ENCODE results near the gene CNDP1. TPM values are rescaled to one million over a fixed set of nuclear protein-coding genes. Genes with fewer than 3 reads are reported as not detected.
"Not testable (repeated sequence)": the region's sequence is repeated elsewhere in the genome, so short reads cannot be mapped to it uniquely, and the experiment has no call there.

CNDP1 gene
- total RNA-seq, 2 experiments from 2014 or later, result 0.25 to 0.39 TPM

DNA sequence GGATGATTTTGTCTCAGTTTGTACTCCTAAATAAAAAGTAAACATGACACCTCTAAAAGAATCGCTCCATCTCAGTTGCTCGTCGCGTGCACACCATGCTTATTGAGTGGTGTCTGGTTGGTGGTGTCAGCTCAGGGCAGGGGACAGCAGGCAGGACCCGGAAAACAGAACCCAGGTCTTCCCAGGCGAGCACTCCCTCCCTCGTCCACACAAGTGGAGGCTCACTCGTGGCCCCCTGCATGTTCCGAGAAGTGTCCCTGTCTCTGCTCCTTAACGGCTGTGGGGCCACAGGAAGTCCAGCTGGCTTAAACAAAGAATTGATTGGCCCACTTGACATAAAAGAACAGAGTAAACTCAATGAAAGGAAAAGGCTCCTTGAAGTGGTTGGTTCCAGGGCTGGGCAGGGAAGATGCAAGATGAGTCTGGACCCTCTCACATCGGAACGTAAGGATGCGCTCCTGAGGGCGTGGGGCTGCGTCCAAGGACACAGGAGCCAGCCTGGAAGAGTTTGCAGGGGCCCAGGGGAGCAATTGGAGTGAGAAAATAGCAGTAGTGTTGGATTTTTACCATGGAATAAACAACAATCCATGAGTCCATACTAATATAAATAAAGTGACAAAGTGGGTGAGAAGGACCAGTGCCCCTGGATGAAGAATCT lies 13.1 kb upstream of the CNDP1 start:
- Histone ChIP-seq H3K27me3 (ENCODE audit: control insufficient read depth in 1 of 2, insufficient read depth in 2 of 2, low read length in 2 of 2) (no peaks in the 10 kb centered on the region), H3K4me3 (ENCODE audit: low read length) (no peak overlapping the region), H3K36me3 (ENCODE audit: insufficient read depth, low read length) (peaks cover 48% of the 10 kb centered on the region), H3K9me3 (ENCODE audit: control insufficient read depth in 1 of 2, insufficient read depth in 1 of 2, low read length in 2 of 2) (no peaks in the 10 kb centered on the region), H3K27ac (ENCODE audit: low read depth in 1 of 2, low read length in 2 of 2) (no peak overlapping the region), H3K4me1 (ENCODE audit: insufficient read depth, low read length) (no peaks in the 10 kb centered on the region)
- Mint-ChIP-seq H3K4me1 (ENCODE audit: low read depth) (no peaks in the 10 kb centered on the region), H3K36me3 (ENCODE audit: low read depth) (peaks cover 60% of the 10 kb centered on the region), H3K27me3 (no peaks in the 10 kb centered on the region), H3K9me3 (no peaks in the 10 kb centered on the region), H3K4me3 (no peak overlapping the region), H3K27ac (no peak overlapping the region)
- TF ChIP-seq, protein P1, sequence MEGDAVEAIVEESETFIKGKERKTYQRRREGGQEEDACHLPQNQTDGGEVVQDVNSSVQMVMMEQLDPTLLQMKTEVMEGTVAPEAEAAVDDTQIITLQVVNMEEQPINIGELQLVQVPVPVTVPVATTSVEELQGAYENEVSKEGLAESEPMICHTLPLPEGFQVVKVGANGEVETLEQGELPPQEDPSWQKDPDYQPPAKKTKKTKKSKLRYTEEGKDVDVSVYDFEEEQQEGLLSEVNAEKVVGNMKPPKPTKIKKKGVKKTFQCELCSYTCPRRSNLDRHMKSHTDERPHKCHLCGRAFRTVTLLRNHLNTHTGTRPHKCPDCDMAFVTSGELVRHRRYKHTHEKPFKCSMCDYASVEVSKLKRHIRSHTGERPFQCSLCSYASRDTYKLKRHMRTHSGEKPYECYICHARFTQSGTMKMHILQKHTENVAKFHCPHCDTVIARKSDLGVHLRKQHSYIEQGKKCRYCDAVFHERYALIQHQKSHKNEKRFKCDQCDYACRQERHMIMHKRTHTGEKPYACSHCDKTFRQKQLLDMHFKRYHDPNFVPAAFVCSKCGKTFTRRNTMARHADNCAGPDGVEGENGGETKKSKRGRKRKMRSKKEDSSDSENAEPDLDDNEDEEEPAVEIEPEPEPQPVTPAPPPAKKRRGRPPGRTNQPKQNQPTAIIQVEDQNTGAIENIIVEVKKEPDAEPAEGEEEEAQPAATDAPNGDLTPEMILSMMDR (IDR thresholded peaks at IDR 0.05), result no peak
- ATAC-seq (ENCODE audit: poor library complexity), result no peak
- POLR2A ChIA-PET, result interaction anchor here (1.1 kb wide), 1 partner anchor 25 kb away, joined by 3 read pairs; the partner anchor contains the start of gene CNDP2
- no peak for DNase-seq
- CTCF ChIA-PET, result no interaction called here
- intact Hi-C loops (cut with DNase I, micrococcal nuclease), result no loop called here

DNA sequence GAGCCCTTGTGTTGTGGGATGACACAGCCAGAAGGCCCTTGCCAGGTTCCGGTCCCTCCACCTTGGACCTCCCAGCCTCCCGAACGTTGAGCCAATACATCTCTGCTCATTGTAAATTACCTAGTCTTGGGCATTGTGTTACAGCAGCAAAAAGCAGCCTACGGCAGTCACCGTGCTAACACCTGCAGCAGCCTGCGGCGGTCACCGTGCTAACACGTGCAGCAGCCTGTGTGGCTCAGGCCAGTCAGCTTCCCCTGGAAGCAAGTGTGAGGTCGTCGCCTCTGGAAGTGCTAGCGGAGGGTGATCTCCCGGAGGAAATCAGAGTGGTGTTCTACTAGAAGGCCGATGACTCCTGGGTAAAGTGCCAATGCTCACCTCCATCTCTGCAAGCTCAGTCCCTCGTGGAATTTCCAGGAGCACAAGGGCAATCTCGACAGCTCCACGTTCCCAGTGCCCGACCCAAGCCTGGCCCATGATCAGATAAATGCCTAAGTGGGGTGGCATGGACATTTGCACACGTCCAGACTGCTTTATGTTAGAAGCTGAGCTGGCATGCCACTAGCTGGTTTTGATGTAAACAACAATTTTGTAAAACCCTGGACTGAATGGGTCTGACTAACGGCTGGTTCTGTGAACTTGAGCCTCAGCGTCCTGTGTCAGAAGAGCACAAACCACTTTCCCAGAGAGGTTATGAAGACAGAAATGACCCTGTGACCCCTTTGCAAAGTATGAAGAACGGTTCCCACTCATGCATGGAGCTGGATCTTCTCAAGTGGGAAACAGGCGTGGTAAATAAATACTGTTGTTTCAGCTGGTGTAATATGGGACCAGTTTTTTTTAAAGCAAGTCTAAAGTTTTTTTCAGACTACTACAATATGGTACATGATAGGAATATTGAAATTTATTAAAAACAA lies 11.4 kb upstream of the CNDP1 start:
- H3K36me3 Mint-ChIP-seq (ENCODE audit: low read depth), result peaks cover 44% of the 10 kb centered on the region
- H3K27ac Mint-ChIP-seq, result no peak overlapping the region
- no peaks in the 10 kb centered on the region for H3K9me3 ChIP-seq (ENCODE audit: control insufficient read depth in 1 of 2, insufficient read depth in 1 of 2, low read length in 2 of 2)
- POLR2A ChIA-PET, result no interaction called here
- no peak overlapping the region for H3K27ac ChIP-seq (ENCODE audit: low read depth in 1 of 2, low read length in 2 of 2)
- TF ChIP-seq, protein P1 (IDR thresholded peaks at IDR 0.05), result no peak
- no peak for ATAC-seq (ENCODE audit: poor library complexity)
- peaks cover 35% of the 10 kb centered on the region for H3K36me3 ChIP-seq (ENCODE audit: insufficient read depth, low read length)
- H3K4me3 ChIP-seq (ENCODE audit: low read length), result no peak overlapping the region
- no peaks in the 10 kb centered on the region for H3K4me1 Mint-ChIP-seq (ENCODE audit: low read depth)
- CTCF ChIA-PET, result no interaction called here
- intact Hi-C loops (cut with DNase I, micrococcal nuclease), result no loop called here
- H3K9me3 Mint-ChIP-seq, result no peaks in the 10 kb centered on the region
- H3K27me3 ChIP-seq (ENCODE audit: control insufficient read depth in 1 of 2, insufficient read depth in 2 of 2, low read length in 2 of 2), result no peaks in the 10 kb centered on the region
- H3K4me3 Mint-ChIP-seq, result no peak overlapping the region
- no peaks in the 10 kb centered on the region for H3K27me3 Mint-ChIP-seq
- H3K4me1 ChIP-seq (ENCODE audit: insufficient read depth, low read length), result no peaks in the 10 kb centered on the region
- no peak for DNase-seq

DNA sequence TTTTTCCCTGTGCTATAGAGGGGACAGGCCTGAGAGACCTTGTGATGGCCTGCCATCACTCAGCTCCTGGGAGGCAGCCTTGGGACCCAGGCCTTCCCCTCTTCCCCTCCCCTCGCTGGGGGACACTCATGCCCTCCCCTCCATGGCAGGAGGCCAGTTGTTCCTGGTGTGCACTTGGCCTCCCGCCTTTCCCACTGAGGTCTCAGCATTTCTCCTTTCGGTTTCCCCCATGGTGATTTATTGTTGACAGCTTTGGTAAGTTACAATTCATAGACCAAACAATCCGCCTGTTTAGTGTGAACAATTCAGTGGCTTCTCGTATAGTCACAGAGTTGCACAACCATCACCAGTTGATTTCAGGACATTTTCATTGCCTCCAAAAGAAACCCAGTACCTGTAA lies 10.2 kb upstream of the CNDP1 start:
- Histone ChIP-seq H3K27me3 (ENCODE audit: control insufficient read depth in 1 of 2, insufficient read depth in 2 of 2, low read length in 2 of 2) (no peaks in the 10 kb centered on the region), H3K4me1 (ENCODE audit: insufficient read depth, low read length) (no peaks in the 10 kb centered on the region), H3K27ac (ENCODE audit: low read depth in 1 of 2, low read length in 2 of 2) (no peak overlapping the region), H3K4me3 (ENCODE audit: low read length) (no peak overlapping the region), H3K36me3 (ENCODE audit: insufficient read depth, low read length) (peaks cover 24% of the 10 kb centered on the region), H3K9me3 (ENCODE audit: control insufficient read depth in 1 of 2, insufficient read depth in 1 of 2, low read length in 2 of 2) (no peaks in the 10 kb centered on the region)
- DNase-seq (no peak), ATAC-seq (ENCODE audit: poor library complexity) (no peak)
- POLR2A ChIA-PET, result no interaction called here
- Mint-ChIP-seq H3K9me3 (no peaks in the 10 kb centered on the region), H3K36me3 (ENCODE audit: low read depth) (peaks cover 32% of the 10 kb centered on the region), H3K27me3 (peaks cover 5% of the 10 kb centered on the region), H3K27ac (no peak overlapping the region), H3K4me1 (ENCODE audit: low read depth) (no peaks in the 10 kb centered on the region), H3K4me3 (no peak overlapping the region)
- intact Hi-C loops (cut with DNase I, micrococcal nuclease), result no loop called here
- CTCF ChIA-PET, result no interaction called here
- TF ChIP-seq, protein P1 (IDR thresholded peaks at IDR 0.05), result no peak

DNA sequence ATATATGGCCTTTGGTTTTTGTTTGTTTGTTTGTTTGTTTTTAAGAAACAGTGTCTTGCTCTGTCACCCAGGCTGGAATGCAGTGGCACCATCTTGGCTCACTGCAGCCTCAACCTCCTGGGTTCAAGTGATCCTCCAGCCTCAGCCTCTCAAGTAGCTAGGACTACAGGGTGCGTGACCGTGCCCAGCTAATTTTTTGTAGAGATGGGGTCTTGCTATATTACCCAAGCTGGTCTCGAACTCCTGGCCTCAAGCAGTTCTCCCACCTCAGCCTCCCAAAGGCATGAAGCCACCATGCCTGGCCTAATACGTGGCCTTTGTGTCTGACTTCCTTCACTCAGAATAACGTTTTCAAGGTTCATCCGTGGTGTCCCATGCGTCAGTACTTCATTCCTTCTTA lies 9.4 kb upstream of the CNDP1 start:
- H3K36me3 ChIP-seq (ENCODE audit: insufficient read depth, low read length), result peaks cover 15% of the 10 kb centered on the region
- intact Hi-C loops (cut with DNase I, micrococcal nuclease), result loop anchor here in 1 of 2 experiments (5.0 kb wide), 1 partner anchor 47 kb away; no protein-coding TSS in a partner anchor
- H3K9me3 Mint-ChIP-seq; H3K4me1 ChIP-seq (ENCODE audit: insufficient read depth, low read length); H3K9me3 ChIP-seq (ENCODE audit: control insufficient read depth in 1 of 2, insufficient read depth in 1 of 2, low read length in 2 of 2); H3K4me3 ChIP-seq (ENCODE audit: low read length); CTCF ChIA-PET; H3K27me3 ChIP-seq (ENCODE audit: control insufficient read depth in 1 of 2, insufficient read depth in 2 of 2, low read length in 2 of 2); H3K27me3 Mint-ChIP-seq; DNase-seq; ATAC-seq (ENCODE audit: poor library complexity); H3K4me1 Mint-ChIP-seq (ENCODE audit: low read depth); H3K27ac ChIP-seq (ENCODE audit: low read depth in 1 of 2, low read length in 2 of 2); POLR2A ChIA-PET; H3K4me3 Mint-ChIP-seq; H3K27ac Mint-ChIP-seq: not testable (repeated sequence)
- H3K36me3 Mint-ChIP-seq (ENCODE audit: low read depth), result peaks cover 23% of the 10 kb centered on the region
